Epithelial cell of esophagus (primary cell): ENCODE results near the gene MACF1.

Experiments used
- DNase-seq: peaks from one replicate; pipeline ENCODE4 v3.0.0; 2010; ENCODE audit warnings: low read depth
- H3K4me3 ChIP-seq: 2 replicates; pipeline ENCODE4 v1.5.1; 2011; ENCODE audit warnings: mild to moderate bottlenecking, low read length, control low read depth
- TF ChIP-seq, protein P1 (sequence below): IDR thresholded peaks from 2 replicates; pipeline ENCODE4 v1.5.1; 2011; ENCODE audit warnings: low read depth, mild to moderate bottlenecking, low read length, control low read depth, inconsistent platforms; ENCODE audit not compliant: insufficient read depth; ENCODE audit errors: missing control alignments

MACF1 gene

DNA sequence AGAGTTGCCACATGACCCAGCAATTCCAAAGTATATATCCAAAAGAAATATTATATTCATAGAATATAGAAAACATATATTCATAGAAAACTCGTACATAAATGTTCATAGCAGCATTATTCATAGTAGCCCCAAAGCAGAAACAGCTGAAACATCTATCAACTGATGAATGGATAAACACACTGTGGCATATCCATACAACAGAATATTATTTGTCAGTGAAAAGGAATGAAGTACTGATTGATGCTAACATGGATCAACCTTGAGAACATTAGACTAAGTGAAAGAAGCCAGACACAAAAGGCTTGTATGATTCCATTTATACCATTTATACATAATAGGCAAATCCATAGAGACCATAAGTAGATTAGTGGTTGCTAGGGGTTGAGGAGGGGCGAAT is 21.7 kb upstream of the MACF1 start:
- no peak overlapping the region for H3K4me3 ChIP-seq
- TF ChIP-seq, protein P1, sequence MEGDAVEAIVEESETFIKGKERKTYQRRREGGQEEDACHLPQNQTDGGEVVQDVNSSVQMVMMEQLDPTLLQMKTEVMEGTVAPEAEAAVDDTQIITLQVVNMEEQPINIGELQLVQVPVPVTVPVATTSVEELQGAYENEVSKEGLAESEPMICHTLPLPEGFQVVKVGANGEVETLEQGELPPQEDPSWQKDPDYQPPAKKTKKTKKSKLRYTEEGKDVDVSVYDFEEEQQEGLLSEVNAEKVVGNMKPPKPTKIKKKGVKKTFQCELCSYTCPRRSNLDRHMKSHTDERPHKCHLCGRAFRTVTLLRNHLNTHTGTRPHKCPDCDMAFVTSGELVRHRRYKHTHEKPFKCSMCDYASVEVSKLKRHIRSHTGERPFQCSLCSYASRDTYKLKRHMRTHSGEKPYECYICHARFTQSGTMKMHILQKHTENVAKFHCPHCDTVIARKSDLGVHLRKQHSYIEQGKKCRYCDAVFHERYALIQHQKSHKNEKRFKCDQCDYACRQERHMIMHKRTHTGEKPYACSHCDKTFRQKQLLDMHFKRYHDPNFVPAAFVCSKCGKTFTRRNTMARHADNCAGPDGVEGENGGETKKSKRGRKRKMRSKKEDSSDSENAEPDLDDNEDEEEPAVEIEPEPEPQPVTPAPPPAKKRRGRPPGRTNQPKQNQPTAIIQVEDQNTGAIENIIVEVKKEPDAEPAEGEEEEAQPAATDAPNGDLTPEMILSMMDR, result no peak
- DNase-seq, result no peak

GRCh38 chr1:39183503-39184353 is 20.8 kb upstream of the MACF1 start:
- TF ChIP-seq, protein P1, result peak; percentile 55
- DNase-seq, result peak; percentile 100
- H3K4me3 ChIP-seq, result no peak overlapping the region

DNA sequence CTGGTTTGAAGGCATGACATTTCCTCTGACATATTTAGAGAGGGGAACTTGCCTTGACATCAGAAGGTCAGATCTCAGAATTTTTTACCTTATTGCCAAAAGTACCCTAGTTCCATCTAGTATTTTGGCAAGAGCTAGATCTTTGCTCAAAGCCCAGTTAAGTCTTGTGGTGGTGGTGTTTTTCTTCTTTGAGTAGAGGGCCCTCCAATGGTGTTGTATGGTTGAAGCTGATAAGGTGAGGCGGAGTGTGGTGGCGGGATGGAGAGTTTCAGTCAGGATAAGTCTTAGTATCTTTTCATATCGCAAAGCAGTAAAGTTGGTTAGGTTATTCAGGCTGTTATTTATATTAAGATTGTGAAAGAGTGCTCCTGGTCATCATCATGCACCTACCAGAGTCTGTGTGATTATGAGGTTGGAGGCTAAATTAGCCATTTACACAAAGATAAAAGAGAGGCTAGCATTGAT is 20.1 kb upstream of the MACF1 start:
- no peak for DNase-seq
- no peak overlapping the region for H3K4me3 ChIP-seq
- TF ChIP-seq, protein P1, result no peak

DNA sequence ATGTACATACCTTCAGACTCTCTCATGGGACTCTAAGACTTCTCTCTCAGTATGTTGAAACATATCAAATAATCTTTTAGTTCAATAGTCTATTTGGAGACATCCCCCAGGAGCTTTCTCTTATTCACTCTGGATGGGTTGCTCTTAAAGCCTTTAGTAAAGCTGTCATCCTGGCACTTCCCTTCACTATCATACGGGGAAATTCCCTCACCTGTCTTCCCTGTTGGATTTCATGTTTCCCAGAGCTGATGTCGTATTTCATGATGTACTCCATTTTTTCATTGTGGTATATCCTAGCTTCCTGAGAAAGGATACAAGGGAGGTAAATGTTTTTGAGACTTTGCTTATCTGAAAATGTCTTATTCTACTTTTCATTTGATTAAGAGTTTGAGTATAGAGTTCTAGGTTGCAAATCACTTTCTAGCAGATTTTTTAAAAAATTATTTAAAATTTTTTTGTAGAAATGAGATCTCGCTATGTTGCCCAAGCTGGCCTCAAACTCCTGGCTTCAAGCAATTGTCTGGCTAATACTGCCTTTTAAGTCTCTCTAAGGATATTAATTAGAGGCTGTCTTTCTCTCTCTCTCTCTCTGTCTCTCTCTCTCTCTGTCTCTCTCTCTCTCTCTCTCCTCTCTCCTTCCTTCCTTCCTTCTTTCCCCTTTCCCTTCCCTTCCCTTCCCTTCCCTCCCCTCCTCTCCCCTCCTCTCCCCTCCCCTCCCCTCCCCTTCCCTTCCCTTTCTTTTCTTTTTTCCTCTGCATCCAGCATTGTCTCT is 17.0 kb upstream of the MACF1 start:
- TF ChIP-seq, protein P1, result no peak
- DNase-seq, result peak; percentile 67
- H3K4me3 ChIP-seq, result no peak overlapping the region

GRCh38 chr1:39189592-39190041 is 14.9 kb upstream of the MACF1 start:
- DNase-seq, result no peak
- TF ChIP-seq, protein P1, result no peak
- no peak overlapping the region for H3K4me3 ChIP-seq

DNA sequence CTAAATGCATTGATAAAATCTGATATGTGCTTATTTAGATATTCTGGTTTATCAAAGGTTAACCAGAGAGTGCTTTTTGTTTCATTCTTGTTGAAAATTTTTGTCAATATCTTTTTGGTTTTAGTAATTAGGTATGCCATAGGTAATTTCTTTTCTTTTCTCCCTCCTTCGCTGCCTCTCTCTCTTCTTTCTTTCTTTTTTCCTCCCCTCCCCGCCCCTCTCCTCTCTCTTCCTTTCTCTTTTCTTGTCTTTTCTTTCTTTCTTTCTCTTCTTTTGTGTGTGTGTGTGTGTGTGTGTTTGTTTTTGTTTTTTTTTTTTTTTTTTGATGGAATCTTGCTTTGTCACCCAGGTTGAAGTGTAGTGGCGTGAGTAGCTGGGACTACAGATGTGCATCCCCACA is 14.4 kb upstream of the MACF1 start:
- TF ChIP-seq, protein P1, result no peak
- H3K4me3 ChIP-seq, result no peak overlapping the region
- DNase-seq, result no peak
